ENCODE data around the gene ZNF467.
A peak's percentile ranks its signal among the peaks of the same experiment; 100 is the strongest.

The ZNF467 gene

DNA sequence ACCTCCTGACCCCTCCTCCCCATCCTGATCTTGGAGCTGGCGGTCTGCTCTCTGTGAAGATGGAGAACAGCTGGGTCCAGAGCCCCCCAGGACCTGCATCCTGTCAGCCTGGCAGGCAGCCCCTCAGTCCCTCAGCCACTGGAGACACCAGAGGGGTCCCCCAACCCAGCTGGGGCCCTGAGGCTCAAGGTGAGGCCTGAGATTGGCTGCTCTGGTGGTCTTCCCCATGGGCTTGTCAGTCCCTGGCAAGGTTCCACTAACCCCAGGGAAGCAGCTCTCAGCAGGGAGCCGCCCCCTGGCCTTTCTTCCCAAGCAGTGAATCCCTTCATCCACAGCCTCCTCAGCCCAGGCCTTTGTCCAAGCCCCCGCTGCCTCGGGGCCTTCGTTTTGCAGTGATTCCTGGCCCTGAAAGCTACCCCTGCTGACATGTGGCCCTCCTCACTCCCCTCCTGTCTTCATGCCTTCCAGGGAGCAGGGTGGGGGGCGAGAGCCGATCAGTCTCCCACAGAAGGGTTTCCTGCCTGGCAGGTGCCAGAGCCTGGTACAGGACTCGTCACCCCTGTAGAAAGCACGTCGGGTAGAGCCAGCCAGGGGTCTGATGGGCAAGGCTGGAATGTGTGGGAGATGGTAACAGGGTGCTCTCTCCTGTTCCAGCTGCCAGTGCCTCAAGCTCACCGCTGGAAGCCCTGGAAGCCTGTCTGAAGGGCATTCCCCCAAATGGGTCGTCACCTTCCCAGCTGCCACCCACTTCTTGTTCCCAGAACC lies 48.5 kb downstream of the ZNF467 start:
- DNase-seq = no peak

DNA sequence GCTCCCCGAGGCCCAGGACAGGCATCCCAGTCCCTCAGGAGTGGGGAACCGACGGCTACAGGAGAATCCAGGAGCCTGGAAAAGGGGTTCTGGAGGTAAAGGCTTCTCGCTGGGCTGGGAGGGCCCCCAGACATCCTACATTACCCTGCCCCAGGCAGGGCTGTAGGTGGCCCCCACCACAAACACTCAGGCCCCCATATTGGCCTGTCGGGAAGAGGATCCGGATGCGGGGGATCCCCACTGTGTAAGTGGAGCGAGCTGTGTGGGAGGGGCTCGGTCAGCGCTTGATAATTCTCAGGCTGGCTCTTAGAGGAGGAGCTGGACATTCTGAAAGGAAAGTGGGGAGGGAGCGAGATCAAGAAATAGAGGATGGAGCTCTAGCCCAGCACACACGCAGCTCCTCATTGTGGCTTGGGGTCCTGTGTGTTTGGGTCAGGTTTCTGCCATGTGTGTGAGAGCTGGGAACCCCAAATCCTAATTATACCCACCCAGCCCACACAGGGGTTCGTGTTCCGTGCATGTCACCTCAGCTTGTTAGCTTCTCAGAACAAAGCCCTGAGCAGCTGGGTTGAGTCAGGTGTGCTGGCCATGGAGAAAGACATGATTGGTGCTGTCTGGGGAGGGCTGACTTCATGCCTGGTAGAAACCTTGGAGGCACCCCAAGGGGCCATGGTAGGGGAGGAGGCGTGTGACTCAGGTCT lies 49.4 kb downstream of the ZNF467 start:
- DNase-seq = no peak

DNA sequence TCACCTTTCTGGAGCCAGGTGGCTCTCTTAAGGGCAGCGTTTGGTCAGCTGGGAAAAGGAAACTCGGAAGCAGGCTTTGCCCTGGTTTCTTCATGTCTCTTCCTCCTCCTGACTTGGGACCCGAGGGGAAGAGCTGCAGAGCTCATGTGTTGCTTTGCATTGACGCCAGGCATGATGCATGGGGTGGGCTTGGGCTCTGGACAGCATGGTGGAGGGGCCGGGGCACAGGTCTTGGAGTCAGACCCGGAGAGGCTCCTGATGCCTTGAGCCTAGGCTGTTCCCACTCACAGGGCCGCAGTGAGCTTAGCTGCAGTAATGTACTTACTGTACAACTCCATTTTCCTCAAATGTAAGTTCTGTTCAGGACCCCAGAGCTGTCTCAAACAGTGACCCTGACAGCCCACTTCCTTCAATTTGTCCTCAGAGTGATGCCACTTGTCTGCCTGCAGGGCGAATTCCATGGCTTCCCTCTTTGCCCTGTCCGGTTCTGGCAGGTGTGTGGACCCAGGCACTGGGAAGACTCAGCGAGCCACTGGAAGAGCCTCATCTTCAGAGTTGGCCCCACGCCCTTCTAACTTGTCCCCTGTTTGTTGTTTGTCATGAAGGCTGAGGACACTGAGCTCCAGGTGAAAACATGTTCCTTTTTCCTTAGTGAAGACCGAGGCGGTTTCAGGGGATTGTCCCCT lies 50.2 kb downstream of the ZNF467 start:
- DNase-seq = no peak

DNA sequence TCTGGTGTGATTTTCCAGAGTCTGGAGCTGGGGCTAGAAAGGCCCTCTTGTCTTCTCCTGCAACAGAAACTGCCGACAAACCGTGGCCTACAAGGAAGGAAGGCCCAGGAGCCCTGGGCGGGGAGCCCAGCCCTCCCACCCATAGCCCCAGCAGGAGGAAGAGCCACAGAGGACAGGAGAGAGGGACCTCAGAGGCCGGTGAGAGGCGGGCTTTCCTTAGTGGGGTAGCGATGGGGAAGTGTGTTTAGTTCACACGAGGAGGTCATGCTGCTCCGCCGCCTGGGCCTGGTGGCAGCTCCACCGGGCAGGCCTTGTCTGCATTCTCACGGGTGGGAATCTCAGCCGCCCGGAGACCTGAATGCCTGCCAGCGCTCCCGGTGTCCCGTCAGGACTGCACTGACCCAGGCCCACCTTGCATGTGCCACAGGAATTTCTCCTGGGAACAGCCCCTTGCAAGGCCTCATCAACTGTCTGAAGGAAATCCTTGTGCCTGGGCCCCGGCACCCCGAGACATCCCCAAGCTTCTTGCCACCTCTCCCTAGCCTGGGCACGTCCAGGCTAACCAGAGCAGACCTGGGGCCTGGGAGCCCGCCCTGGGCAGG lies 50.9 kb downstream of the ZNF467 start:
- no peak for DNase-seq

DNA sequence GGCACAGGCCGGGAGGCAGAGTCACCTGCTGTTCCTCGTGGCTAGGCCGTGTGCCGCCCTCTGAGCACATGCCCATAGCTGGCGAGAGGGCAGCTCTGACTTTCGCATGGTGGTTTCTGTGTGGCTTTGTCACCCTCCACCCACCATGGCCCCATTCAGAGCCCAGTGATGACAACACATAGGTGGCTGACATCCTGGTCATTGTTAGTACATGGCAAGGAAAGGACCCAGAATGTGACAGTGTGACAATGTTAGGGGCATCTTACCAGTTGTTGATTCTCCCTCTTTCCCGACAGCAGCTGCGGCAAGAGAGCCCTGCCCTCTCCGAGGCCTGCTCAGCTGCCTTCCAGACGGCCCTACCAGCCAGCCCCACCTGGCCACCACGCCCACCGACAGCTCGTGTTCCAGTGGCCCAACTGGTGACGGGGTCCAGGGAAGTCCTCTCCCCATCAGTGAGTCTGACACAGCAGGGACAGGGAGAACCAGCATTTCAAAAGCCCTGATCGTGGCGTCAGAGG lies 52.2 kb downstream of the ZNF467 start:
- DNase-seq = no peak

DNA sequence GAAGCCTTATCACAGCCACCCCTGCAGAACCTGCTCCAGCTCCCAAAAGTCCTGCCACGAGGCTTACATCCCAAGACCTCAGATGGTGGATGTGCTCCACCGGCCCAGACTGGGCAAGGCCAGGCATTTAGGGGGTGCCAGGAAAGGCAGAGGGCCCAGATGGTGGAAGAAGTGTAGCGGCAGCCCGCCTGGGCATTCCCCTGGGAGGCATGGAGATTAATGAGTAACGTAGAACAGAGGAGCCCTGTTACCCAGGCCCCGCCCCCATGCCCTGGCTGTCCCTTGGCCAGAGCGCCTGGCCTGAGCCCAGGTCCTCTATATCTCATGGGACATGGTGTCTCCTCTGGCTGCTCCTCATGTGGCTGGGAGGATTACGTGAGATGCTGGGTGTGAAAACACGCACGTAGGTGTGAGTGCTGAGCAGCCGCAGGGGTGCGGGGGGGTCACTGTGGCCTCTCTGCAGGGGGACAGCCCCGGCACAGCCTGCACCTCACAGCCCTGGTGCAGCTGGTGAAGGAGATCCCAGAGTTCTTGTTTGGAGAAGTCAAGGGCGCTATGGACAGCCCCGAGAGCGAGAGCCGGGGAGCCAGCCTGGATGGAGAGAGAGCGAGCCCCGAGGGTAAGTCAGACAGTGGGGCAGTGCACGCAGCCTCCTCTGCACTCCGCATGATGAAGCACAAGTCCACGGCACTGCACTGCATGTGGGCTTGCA lies 52.9 kb downstream of the ZNF467 start:
- peak; percentile 20 for DNase-seq

DNA sequence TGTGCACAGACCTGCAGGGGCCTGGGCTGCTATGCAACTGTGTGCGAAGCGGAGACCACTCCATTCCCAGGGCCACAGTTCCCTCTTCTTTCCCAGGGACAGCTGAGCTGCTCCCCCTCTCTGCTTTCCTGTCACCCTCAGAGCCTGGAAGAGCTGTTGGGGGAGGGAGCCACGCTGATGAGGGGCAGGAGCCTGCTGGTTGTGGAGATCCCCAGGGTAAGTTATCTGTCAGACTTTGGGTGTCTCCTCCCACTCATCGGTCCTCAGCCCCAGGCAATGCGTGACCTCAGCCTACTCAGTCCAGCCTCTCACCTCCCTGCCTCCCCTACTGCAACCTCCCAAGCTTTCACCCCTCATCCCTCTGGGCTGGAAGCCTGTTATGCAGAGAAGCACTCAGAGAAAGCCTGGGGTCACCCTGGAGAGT lies 53.5 kb downstream of the ZNF467 start:
- DNase-seq = no peak

DNA sequence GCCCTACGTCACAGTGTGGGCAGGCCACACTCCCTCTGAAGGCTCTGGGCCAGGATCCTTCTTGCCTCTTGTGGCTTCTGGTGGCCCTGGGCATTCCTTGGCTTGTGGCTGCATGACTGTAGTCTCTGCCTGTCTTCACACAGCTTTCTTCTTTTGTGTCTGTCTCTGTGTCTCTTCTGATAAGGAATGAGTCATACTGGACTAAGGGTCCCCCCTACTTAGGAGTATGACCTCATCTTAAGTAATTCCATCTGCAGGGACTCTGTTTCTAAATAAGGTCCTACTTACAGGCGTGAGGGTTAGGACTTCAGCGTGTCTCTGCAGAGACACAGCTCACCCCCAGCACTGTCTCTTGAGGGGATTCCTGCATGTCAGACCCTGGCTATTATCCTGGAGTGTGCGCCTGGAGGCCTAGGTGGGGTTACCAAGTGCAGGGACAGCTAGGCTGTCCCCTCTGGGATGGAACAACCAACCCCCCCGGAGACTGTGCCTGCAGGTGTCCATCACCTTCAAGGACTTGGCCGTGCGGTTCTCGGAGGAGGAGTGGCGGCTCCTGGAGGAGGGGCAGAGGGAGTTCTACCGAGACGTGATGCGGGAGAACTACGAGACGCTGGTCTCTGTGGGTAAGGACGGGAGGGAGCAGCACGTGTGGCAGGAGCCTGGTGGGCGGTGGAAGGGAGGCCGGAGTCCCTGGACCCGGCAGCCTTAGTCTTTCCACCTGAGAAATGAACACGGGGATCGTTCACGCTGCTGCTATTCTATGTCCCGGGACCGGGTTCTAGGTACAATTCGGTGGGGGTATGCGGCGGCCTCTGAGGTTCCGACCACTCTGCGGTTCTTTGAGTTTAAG lies 54.1 kb downstream of the ZNF467 start:
- DNase-seq = no peak

DNA sequence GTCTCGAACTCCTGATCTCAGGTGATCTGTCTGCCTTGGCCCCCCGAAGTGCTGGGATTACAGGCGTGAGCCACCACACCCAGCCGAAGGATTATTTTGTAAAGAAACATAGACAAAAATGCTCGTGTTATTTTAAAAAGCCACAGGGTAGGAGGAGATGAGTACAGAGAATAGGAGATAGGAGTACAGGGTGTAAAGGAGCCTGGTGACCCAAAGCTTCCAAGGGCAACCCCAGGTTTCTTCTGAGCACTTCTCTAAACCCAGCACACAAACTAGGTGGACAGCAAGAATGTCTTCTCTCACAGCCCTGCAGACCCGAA lies 54.7 kb downstream of the ZNF467 start:
- no peak for DNase-seq

DNA sequence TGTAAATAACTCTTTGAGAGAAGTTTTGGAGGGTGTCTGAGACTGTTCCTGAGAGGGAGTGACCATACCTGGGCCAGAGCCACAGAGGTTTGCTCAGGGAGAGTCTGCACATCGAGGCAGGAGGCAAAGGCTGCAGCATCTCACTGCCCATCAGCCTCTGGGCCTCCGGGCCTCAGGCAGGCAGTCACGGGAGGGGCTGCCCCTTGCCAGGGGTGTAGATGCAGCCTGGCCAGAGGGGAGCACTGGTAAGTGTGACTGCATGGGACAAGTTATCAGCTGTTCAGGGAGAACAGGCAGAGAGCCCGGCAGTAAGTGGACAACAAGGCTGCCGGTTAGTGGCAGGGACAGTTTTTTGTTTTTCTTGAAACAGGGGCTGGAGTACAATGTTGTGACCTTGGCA lies 55.9 kb downstream of the ZNF467 start:
- DNase-seq = no peak

DNA sequence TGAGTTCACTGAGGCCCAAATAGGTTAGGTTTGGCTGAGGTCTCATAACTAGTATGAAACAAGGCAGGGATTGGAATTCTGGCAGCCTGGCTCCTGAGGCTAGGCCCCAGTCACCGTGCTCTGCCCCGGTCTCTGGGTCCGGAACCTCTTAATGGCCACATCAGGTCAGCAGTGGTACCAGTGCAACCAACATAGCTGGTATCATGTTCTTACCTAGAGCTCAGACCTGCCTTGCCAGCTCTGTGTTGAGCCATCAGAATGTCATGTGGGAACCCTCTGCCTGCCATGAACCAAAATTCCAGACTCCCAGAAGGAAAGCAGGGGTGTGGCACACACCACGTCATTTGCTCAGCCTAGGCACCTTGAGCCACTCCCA lies 56.5 kb downstream of the ZNF467 start:
- no peak for DNase-seq

DNA sequence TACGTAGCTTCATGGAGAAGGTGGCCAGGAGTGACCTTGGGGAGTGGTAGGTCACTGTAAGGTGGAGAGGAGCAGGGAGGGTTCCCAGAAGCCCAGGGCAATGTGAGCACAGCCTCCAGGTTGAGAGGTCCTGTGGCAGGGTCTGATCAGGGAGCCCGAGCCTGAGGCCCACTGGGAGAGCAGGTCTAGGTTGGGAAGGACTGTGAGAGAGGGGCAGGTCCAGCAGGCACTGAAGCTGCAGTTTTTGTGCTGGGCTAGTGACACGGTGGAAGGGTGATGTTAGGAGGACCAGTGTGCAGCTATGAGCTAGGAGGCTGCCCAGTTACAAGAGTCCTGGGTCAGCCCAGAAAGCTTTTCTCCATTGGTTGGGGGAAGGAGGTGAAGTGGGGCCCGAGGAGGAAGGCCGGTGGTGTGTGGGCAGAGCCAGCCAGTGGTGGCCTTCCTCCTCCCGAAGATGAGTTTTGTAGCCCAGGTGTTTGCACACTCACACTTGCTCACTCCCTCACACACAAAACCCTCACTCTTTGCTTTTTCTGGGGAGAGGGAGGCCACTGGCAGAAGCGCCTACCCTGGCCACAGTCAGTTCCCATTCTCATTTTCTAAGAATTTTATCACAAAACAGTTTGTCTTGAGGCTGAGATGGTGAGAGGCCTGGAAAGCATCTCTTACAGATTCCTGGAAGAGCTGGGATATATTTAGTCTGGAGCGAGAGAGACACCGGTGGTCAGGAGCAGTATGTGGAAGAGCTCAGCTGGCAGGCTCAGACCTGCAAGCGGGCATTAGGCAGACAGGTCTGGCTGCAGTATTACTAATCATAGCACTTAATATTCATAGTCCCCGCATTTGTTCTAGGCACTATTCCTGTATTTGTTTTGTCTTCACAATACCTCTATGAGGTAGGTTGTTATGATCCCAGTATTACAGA lies 57.1 kb downstream of the ZNF467 start:
- peak; percentile 23 for DNase-seq

DNA sequence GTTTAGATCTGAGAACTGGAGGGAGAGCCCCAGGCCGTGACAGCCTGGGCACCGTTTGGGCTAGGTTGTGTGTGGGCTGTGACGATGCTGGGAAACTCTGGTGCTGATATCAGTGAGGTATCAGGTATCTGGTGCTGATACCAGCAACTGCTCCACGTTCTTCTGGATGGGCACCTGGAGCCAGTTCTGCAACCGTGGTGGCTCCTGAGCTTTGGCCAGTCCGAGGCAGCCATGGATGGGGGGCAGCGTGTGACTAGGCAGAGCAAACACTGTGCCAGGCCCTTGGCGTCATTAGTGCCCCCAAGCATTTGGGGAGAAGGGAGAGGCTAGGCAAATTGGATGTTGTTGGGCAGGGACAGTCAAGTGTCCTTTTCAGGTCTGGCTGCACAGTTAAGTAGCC lies 57.9 kb downstream of the ZNF467 start:
- peak; percentile 25 for DNase-seq

DNA sequence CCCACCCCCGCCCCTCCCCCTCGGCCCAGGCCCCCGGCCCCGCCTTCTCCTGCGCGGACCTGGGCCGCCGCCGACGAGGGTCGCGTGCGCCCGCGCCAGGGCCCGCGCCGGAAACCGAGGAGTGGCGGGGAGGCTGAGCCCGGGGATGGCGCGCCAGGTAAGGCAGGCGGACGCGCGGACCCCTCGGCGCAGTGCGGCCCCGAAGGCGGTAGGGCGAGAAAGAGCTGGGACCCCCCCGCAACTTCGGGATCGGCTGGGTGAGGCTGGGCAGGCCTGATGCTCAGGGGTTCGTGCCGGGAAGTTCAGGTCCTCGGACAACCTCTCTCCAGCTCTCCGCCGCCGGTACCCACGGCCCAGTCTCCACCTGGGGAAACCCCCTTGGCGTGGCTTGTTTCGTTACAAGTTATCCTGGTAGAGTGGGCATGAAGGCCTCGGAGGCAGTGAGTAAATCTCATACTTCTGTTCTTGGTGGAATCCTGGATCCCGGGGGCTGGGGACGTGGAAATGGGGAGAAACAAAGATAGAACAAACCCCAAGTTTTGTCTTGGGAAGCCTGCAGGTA lies 58.4 kb downstream of the ZNF467 start:
- DNase-seq = no peak
